GM12878 (cell line): ENCODE measurements around the gene EML3. TPM values are rescaled to one million over a fixed set of nuclear protein-coding genes. Genes with fewer than 3 reads are reported as not detected.
A peak's percentile ranks its signal among the peaks of the same experiment; 100 is the strongest.

ENCODE experiments used
- ATAC-seq: fragments of 200-7000 bp; cut with Tn5 transposase; 3 replicates; pipeline ENCODE4 v1.9.1; 2020; ENCODE audit warnings: mild to moderate bottlenecking, moderate library complexity
- BruUV-seq: library from RNA; stranded (reverse); fragments of 400-500 nt; replicated peaks from 2 replicates; lab custom pipeline; 2021; lab: Mats Ljungman, UMichigan
- CTCF ChIA-PET: fragments of 300-600 bp; sonication (Branson Sonifier 250); formaldehyde crosslinking; extraction: SDS; loops from one replicate; lab custom pipeline; 2021; ENCODE audit warnings: inconsistent platforms; lab: Yijun Ruan, JAX
- POLR2A ChIA-PET: fragments of 350-600 bp; formaldehyde crosslinking; extraction: SDS; loops from one replicate; lab custom pipeline; 2021; ENCODE audit warnings: inconsistent platforms; lab: Charles Lee
- RAD21 ChIA-PET: fragments of 300-600 bp; sonication (Branson Sonifier 250); formaldehyde crosslinking; loops from one replicate; lab custom pipeline; 2023; ENCODE audit warnings: antibody characterized with exemption; ENCODE audit not compliant: unreplicated experiment; lab: Charles Lee
- SMC1A ChIA-PET: fragments of 300-600 bp; sonication (Branson Sonifier 250); formaldehyde crosslinking; loops from one replicate; lab custom pipeline; 2023; ENCODE audit not compliant: unreplicated experiment, uncharacterized antibody; lab: Charles Lee
- DNase-seq: peaks from one replicate; pipeline ENCODE4 v3.0.0-alpha.2; 2011; ENCODE audit warnings: low read depth, low spot score
- FAIRE-seq: peaks from 3 replicates; lab custom pipeline; 2011; peaks lifted over from hg19 to GRCh38; lab: Jason Lieb, UNC
- H2AFZ ChIP-seq: 2 replicates; pipeline ENCODE4 v1.6.0; 2011; ENCODE audit warnings: low read depth, low read length, control low read depth; ENCODE audit not compliant: control insufficient read depth
- H3K27ac ChIP-seq: 2 replicates; pipeline ENCODE4 v1.5.1; 2011; ENCODE audit warnings: control low read depth; ENCODE audit not compliant: control insufficient read depth, insufficient read depth
- H3K27me3 ChIP-seq, 2 experiments: replicated peaks in 1 of 2; 2 replicates each; pipeline versions ENCODE4 v1.6.0 to v1.6.1; 2011; ENCODE audit warnings: low read length in 1 of 2; ENCODE audit not compliant: control insufficient read depth in 2 of 2, insufficient read depth in 2 of 2
- H3K36me3 ChIP-seq, 2 experiments: 2 replicates each; pipeline ENCODE4 v1.5.1; 2011; ENCODE audit warnings: low read length in 1 of 2; ENCODE audit not compliant: control insufficient read depth in 2 of 2, insufficient read depth in 2 of 2
- H3K4me1 ChIP-seq: 2 replicates; pipeline ENCODE4 v1.6.1; 2011; ENCODE audit warnings: mild to moderate bottlenecking, low read length, moderate library complexity, mixed read lengths; ENCODE audit not compliant: control insufficient read depth, insufficient read depth
- H3K4me2 ChIP-seq: 2 replicates; pipeline ENCODE4 v1.6.0; 2011; ENCODE audit warnings: control low read depth; ENCODE audit not compliant: control insufficient read depth, insufficient read depth
- H3K4me3 ChIP-seq: fragments of 200-600 bp; sonication (generic); 2 replicates; pipeline ENCODE4 v1.5.1; 2016
- H3K79me2 ChIP-seq: 2 replicates; pipeline ENCODE4 v1.6.0; 2011; ENCODE audit warnings: low read length; ENCODE audit not compliant: control insufficient read depth, insufficient read depth
- H3K9ac ChIP-seq: 2 replicates; pipeline ENCODE4 v1.8.0; 2011; ENCODE audit warnings: low read length, control low read depth, mixed read lengths; ENCODE audit not compliant: control insufficient read depth, insufficient read depth
- H3K9me3 ChIP-seq: replicated peaks from 3 replicates; pipeline ENCODE4 v1.5.1; 2011; ENCODE audit warnings: mild to moderate bottlenecking, low read length; ENCODE audit not compliant: control insufficient read depth, insufficient read depth
- H4K20me1 ChIP-seq: 2 replicates; pipeline ENCODE4 v1.6.0; 2011; ENCODE audit not compliant: control insufficient read depth, insufficient read depth
- ATF2 ChIP-seq: IDR thresholded peaks from 2 replicates; pipeline ENCODE4 v1.6.1; 2012; ENCODE audit warnings: low read length, inconsistent platforms
- E2F8 ChIP-seq: fragments of 450-650 bp; IDR thresholded peaks from 2 replicates; pipeline ENCODE4 v1.6.1; 2018; ENCODE audit warnings: mild to moderate bottlenecking, low read depth, moderate library complexity; ENCODE audit not compliant: partially characterized antibody
- EGR1 ChIP-seq, 2 experiments: IDR thresholded peaks; 1 replicate in 1 of 2; 2 replicates in 1 of 2; pipeline ENCODE4 v1.6.1; 2011 to 2012; ENCODE audit warnings: low read depth in 2 of 2, low read length in 2 of 2, borderline replicate concordance in 1 of 2, mild to moderate bottlenecking in 1 of 2, moderate library complexity in 1 of 2
- IKZF1 ChIP-seq: fragments of 450-650 bp; conservative IDR thresholded peaks from 2 replicates; pipeline ENCODE4 v1.6.1; 2017; ENCODE audit warnings: antibody characterized with exemption, mild to moderate bottlenecking
- IKZF2 ChIP-seq, 2 experiments: fragments of 450-650 bp; IDR thresholded peaks; 2 replicates each; pipeline ENCODE4 v1.6.1; 2017; ENCODE audit warnings: mild to moderate bottlenecking in 2 of 2, moderate library complexity in 2 of 2
- LARP7 ChIP-seq: fragments of 450-650 bp; IDR thresholded peaks from 2 replicates; pipeline ENCODE4 v1.6.1; 2017; ENCODE audit warnings: mild to moderate bottlenecking
- NFIC ChIP-seq: IDR thresholded peaks from 2 replicates; pipeline ENCODE4 v1.6.1; 2012; ENCODE audit warnings: low read depth, mild to moderate bottlenecking, inconsistent platforms, low read length, moderate library complexity
- SMAD1 ChIP-seq: fragments of 450-650 bp; IDR thresholded peaks from 2 replicates; pipeline ENCODE4 v1.6.1; 2018; ENCODE audit warnings: mild to moderate bottlenecking, low read depth; ENCODE audit not compliant: partially characterized antibody
- ZBED1 ChIP-seq: IDR thresholded peaks from 2 replicates; pipeline ENCODE4 v1.6.1; 2016; ENCODE audit warnings: borderline replicate concordance
- ZNF274 ChIP-seq: IDR thresholded peaks from one replicate; pipeline ENCODE4 v1.8.0; 2011; ENCODE audit not compliant: insufficient read length, insufficient read depth
- WGBS: methylation state at CpG from one replicate; pipeline ENCODE4 v1.1.6; 2016; ENCODE audit warnings: low lambda C conversion rate; ENCODE audit not compliant: insufficient replicate concordance, insufficient coverage; ENCODE audit errors: missing lambda C conversion rate; 5-methylcytosine and 5-hydroxymethylcytosine counted together
- in situ Hi-C: fragments of 300-500 bp; cut with MboI; formaldehyde crosslinking; loops from 9 replicates; pipeline ENCODE4 v1.14.3; 2018; ENCODE audit warnings: mixed read lengths
- intact Hi-C: fragments of 100-400 bp; cut with micrococcal nuclease; formaldehyde crosslinking; loops from one replicate; pipeline ENCODE4 v1.14.2; 2022; ENCODE audit not compliant: unreplicated experiment
- polyA plus RNA-seq, 11 experiments: library from polyadenylated mRNA; depleted of rRNA in 4 of 11; unstranded in 6 of 11; stranded (reverse) in 5 of 11; fragments of >200 nt; fragmentation: Nextera tagmentation in 4 of 11; fragmentation: Illumina TruSeq in 1 of 11; extraction: Ambion mirVana in 4 of 11; extraction: Trizol in 1 of 11; gene quantifications; 1 replicate in 1 of 11; 2 replicates in 10 of 11; pipeline versions ENCODE4 v1.2.1 to v1.2.3, GENCODE V29; 2011 to 2016; ENCODE audit warnings: inconsistent platforms in 2 of 11, missing spikeins in 2 of 11, low read depth in 1 of 11
- total RNA-seq, 4 experiments: library from RNA; depleted of rRNA in 3 of 4; stranded (reverse); fragments of >200 nt in 3 of 4; fragmentation: Illumina TruSeq in 1 of 4; extraction: Trizol in 1 of 4; gene quantifications; 2 replicates each; pipeline versions ENCODE4 v1.2.1 to v1.2.3, GENCODE V29; 2013 to 2021
- TF ChIP-seq, protein P1 (sequence below): fragments of 450-650 bp; IDR thresholded peaks from 2 replicates; pipeline ENCODE4 v1.6.1; 2017; ENCODE audit warnings: low read depth, mild to moderate bottlenecking, moderate library complexity
- TF ChIP-seq, protein P2 (sequence below): IDR thresholded peaks from 2 replicates; pipeline ENCODE4 v1.6.1; 2011; ENCODE audit warnings: low read depth, mild to moderate bottlenecking, low read length, moderate library complexity, borderline replicate concordance; ENCODE audit errors: extremely low read depth
- TF ChIP-seq, protein P3 (sequence below): IDR thresholded peaks from 2 replicates; pipeline ENCODE4 v1.6.1; 2011; ENCODE audit warnings: borderline replicate concordance, low read depth, mild to moderate bottlenecking, moderate library complexity, mixed read lengths, low read length; ENCODE audit not compliant: insufficient read depth; ENCODE audit errors: extremely low read length

EML3 gene
- total and polyA plus RNA-seq, 10 of the 15 experiments (the other 5 are each of a cell fraction or from before 2014, with no cell fraction given) = 0.58 to 82.5 (median 24.8) TPM

DNA sequence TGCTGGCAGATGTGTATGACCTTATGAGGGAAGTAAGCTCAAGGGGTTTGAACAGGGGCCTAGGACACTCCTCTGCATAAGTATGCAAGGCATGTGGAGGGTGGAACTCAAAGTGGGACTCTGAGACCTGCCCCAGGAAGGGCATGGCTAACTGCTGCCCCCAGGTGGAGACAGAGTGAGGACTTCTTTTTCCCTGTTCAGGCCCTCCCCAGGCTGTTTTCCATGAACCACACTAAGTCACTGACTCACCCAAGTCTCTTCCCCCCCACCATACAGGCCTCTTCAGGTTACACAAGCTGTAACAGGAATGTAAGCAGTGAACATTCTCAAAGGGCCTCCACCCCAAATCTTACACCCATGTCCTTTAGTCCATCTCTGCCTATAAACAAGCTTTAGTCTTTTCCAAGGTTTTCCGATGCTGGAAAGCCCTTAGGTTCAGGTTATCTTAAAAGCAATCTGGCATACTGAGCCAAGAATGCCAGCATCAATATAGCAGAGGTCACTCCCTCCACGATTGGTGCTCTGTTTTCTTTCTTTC is 51.9 kb downstream of the EML3 start:
- ChIA-PET SMC1A (interaction anchor here (0.6 to 11.4 kb wide), 15 partner anchors 9 to 185 kb away, joined by 3 to 212 read pairs (median 5); partner anchors contain the start of genes MTA2 and SCGB1A1), CTCF (interaction anchor here (0.5 to 7.5 kb wide), 26 partner anchors 9 to 296 kb away, joined by 3 to 246 read pairs (median 4); partner anchors contain the start of genes B3GAT3, EEF1G and TUT1), POLR2A (interaction anchor here (0.7 to 11.4 kb wide), 5 partner anchors 10 to 136 kb away, joined by 3 to 188 read pairs (median 5); partner anchors contain the start of gene AHNAK), RAD21 (interaction anchor here (0.6 to 13.9 kb wide), 12 partner anchors 9 to 193 kb away, joined by 3 to 313 read pairs (median 4); partner anchors contain the start of genes AHNAK, EEF1G and ZBTB3)
- no peaks in the 10 kb centered on the region for H3K27me3 ChIP-seq
- H2AFZ ChIP-seq = no peak overlapping the region
- 81% methylated on average over 2 of the region's 2 CpGs for WGBS
- no peaks in the 10 kb centered on the region for H4K20me1 ChIP-seq
- H3K79me2 ChIP-seq = peaks cover 6% of the 10 kb centered on the region
- no peak overlapping the region for H3K4me2 ChIP-seq
- no peak for DNase-seq
- BruUV-seq = no TSS peak
- H3K4me1 ChIP-seq = peaks cover 47% of the 10 kb centered on the region
- ATAC-seq = peak; percentile 12
- no peaks in the 10 kb centered on the region for H3K9me3 ChIP-seq
- H3K27ac ChIP-seq = no peak overlapping the region
- no peak overlapping the region for H3K9ac ChIP-seq
- no peak overlapping the region for H3K4me3 ChIP-seq
- FAIRE-seq = peak; percentile 49
- in situ Hi-C loops = no loop called here
- intact Hi-C loops = loop anchor here (1.0 kb wide), 2 partner anchors 19 to 136 kb away; no protein-coding TSS in a partner anchor
- H3K36me3 ChIP-seq = peaks cover 15 to 31% of the 10 kb centered on the region in 2 experiments; a peak in 3 of 4 replicates
- TF ChIP-seq E2F8 (no peak), LARP7 (no peak), ATF2 (no peak), ZBED1 (no peak), SMAD1 (no peak), EGR1 (IDR thresholded peaks at IDR 0.05; ENCODE audit: borderline replicate concordance in 1 of 2, low read depth in 2 of 2, low read length in 2 of 2) (no peak), IKZF2 (IDR thresholded peaks at IDR 0.05) (peak; percentile 15 to 39; a peak in 1 of 4 replicates), ZNF274 (no peak), NFIC (no peak), IKZF1 (no peak; the same call in 1 of the 2 replicates)
- TF ChIP-seq, protein P1, sequence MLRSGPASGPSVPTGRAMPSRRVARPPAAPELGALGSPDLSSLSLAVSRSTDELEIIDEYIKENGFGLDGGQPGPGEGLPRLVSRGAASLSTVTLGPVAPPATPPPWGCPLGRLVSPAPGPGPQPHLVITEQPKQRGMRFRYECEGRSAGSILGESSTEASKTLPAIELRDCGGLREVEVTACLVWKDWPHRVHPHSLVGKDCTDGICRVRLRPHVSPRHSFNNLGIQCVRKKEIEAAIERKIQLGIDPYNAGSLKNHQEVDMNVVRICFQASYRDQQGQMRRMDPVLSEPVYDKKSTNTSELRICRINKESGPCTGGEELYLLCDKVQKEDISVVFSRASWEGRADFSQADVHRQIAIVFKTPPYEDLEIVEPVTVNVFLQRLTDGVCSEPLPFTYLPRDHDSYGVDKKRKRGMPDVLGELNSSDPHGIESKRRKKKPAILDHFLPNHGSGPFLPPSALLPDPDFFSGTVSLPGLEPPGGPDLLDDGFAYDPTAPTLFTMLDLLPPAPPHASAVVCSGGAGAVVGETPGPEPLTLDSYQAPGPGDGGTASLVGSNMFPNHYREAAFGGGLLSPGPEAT = peak; percentile 42; the same call in 1 of the 2 replicates
- TF ChIP-seq, protein P2, sequence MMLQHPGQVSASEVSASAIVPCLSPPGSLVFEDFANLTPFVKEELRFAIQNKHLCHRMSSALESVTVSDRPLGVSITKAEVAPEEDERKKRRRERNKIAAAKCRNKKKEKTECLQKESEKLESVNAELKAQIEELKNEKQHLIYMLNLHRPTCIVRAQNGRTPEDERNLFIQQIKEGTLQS = no peak
- TF ChIP-seq, protein P3, sequence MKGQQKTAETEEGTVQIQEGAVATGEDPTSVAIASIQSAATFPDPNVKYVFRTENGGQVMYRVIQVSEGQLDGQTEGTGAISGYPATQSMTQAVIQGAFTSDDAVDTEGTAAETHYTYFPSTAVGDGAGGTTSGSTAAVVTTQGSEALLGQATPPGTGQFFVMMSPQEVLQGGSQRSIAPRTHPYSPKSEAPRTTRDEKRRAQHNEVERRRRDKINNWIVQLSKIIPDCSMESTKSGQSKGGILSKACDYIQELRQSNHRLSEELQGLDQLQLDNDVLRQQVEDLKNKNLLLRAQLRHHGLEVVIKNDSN = no peak
